ENCODE measurements around the gene UBXN10. TPM values are rescaled to one million over a fixed set of nuclear protein-coding genes. Genes with fewer than 3 reads are reported as not detected.
A peak's percentile ranks its signal among the peaks of the same experiment; 100 is the strongest.

The UBXN10 gene
- total and polyA plus RNA-seq, 2 of the 8 experiments (the other 6 are each of a cell fraction or from before 2014, with no cell fraction given) = 0.43 to 0.68 TPM

- no peaks in the 10 kb centered on the region for H3K9me3 ChIP-seq (ENCODE audit: insufficient read depth in 2 of 2, low read depth in 1 of 2, low read length in 1 of 2)
- FAIRE-seq (peak; percentile 45), DNase-seq (ENCODE audit: low read depth in 1 of 2, low spot score in 2 of 2) (peak; percentile 81 to 82)
- WGBS, 2 experiments (ENCODE audit: extremely low coverage in 1 of 2, insufficient coverage in 1 of 2, insufficient read length in 1 of 2, insufficient replicate concordance in 2 of 2, low coverage in 1 of 2, low lambda C conversion rate in 2 of 2, missing lambda C conversion rate in 1 of 2) = 25% methylated on average over 20 of the region's 21 CpGs; no CpG with 5 or more reads in 1 of the 2 experiments
- CTCF ChIA-PET (ENCODE audit: partially characterized antibody) = interaction anchor here (0.6 to 3.9 kb wide), 61 partner anchors 8 to 1544 kb away, joined by 3 to 32 read pairs (median 4); partner anchors contain the start of gene OTUD3
- H3K27ac ChIP-seq (ENCODE audit: low read depth, low read length) = no peak overlapping the region
- peak overlapping the region; percentile 3 to 52; a peak in 2 of 4 replicates for H3K4me2 ChIP-seq (ENCODE audit: insufficient read depth in 1 of 2, low read depth in 2 of 2, low read length in 2 of 2)
- H2BK15ac ChIP-seq (ENCODE audit: low read length) = peak overlapping the region; percentile 100; the same call in 1 of the 2 replicates
- 0 out of 2 replicates have a peak overlapping the region, but pooled peaks have one; percentile 48 for H3K18ac ChIP-seq (ENCODE audit: extremely low read depth, low read length)
- H4K8ac ChIP-seq (ENCODE audit: extremely low read depth, insufficient read depth, low read length) = peak overlapping the region; percentile 62; the same call in 1 of the 2 replicates
- no peak overlapping the region for H3K9ac ChIP-seq (replicated peaks in 1 of 4; ENCODE audit: extremely low read depth in 1 of 4, low read depth in 3 of 4, low read length in 3 of 4)
- peak overlapping the region; percentile 98 for H2AFZ ChIP-seq (ENCODE audit: low read length)
- no peaks in the 10 kb centered on the region for H3K23me2 ChIP-seq (ENCODE audit: low read depth, low read length)
- H2AK5ac ChIP-seq (ENCODE audit: low read depth, low read length) = no peak overlapping the region
- no peaks in the 10 kb centered on the region for H3K79me1 ChIP-seq (ENCODE audit: low read depth, low read length)
- H3K56ac ChIP-seq (replicated peaks; ENCODE audit: insufficient read length, low read depth, low read length) = no peak overlapping the region
- H2BK5ac ChIP-seq (ENCODE audit: low read depth, low read length) = no peak overlapping the region; the same call in 1 of the 2 replicates
- H3K23ac ChIP-seq (ENCODE audit: insufficient read length) = no peak overlapping the region
- no peaks in the 10 kb centered on the region; a peak in 1 of 7 replicates for H3K27me3 ChIP-seq (replicated peaks in 1 of 4; ENCODE audit: control insufficient read depth in 3 of 4, extremely low read depth in 1 of 4, insufficient read depth in 3 of 4, low read length in 3 of 4)
- peak overlapping the region; percentile 81; the same call in 1 of the 2 replicates for H2BK12ac ChIP-seq (ENCODE audit: low read depth, low read length)
- no peaks in the 10 kb centered on the region for H3K79me2 ChIP-seq (ENCODE audit: control insufficient read depth in 1 of 2, insufficient read depth in 2 of 2, low read length in 2 of 2)
- no peaks in the 10 kb centered on the region for H4K20me1 ChIP-seq (replicated peaks in 1 of 2; ENCODE audit: control insufficient read depth in 1 of 2, insufficient read depth in 2 of 2, low read length in 2 of 2)
- H2BK120ac ChIP-seq (replicated peaks; ENCODE audit: low read depth, low read length) = no peak overlapping the region
- H2BK20ac ChIP-seq (ENCODE audit: low read length) = 0 out of 2 replicates have a peak overlapping the region, but pooled peaks have one; percentile 48
- POLR2A ChIA-PET (ENCODE audit: partially characterized antibody) = interaction anchor here (0.6 kb wide), 2 partner anchors 31 to 283 kb away, joined by 3 to 4 read pairs; no protein-coding TSS in a partner anchor
- peak overlapping the region in 1 of 4 experiments; percentile 16; a peak in 1 of 8 replicates for H3K4me3 ChIP-seq (ENCODE audit: extremely low read depth in 1 of 4, insufficient read depth in 2 of 4, low read depth in 3 of 4, low read length in 4 of 4)
- no peaks in the 10 kb centered on the region for H3K36me3 ChIP-seq (ENCODE audit: control insufficient read depth in 2 of 4, insufficient read depth in 4 of 4, low read length in 3 of 4)
- no peak overlapping the region for H4K5ac ChIP-seq (ENCODE audit: insufficient read length, low read depth, low read length)
- H3K4ac ChIP-seq (replicated peaks; ENCODE audit: insufficient read length, low read depth, low read length) = peak overlapping the region; percentile 63
- no peak overlapping the region for H4K91ac ChIP-seq (replicated peaks; ENCODE audit: insufficient read length, low read length)
- peaks cover 0 to 4% (median 2%) of the 10 kb centered on the region in 4 experiments; a peak in 3 of 7 replicates for H3K4me1 ChIP-seq (replicated peaks in 1 of 4; ENCODE audit: control insufficient read depth in 3 of 4, insufficient read depth in 4 of 4, low read length in 3 of 4)
- no peak overlapping the region for H3K14ac ChIP-seq (ENCODE audit: insufficient read length)
- TF ChIP-seq TAF7 (optimal IDR thresholded peaks at IDR 0.05; ENCODE audit: borderline replicate concordance, low read depth, low read length) (peak; percentile 71), GABPA (IDR thresholded peaks at IDR 0.05; ENCODE audit: borderline replicate concordance, insufficient read depth, low read length) (peak; percentile 68; the same call in 1 of the 2 replicates), CTCF (IDR thresholded peaks at IDR 0.05; ENCODE audit: control extremely low read depth in 1 of 3, insufficient read depth in 1 of 3, low read depth in 1 of 3, low read length in 3 of 3) (peak; percentile 32 to 90 (median 43)), EP300 (IDR thresholded peaks at IDR 0.05; ENCODE audit: borderline replicate concordance in 1 of 2, low read depth in 2 of 2, low read length in 2 of 2) (peak in 1 of 2 experiments; percentile 56; a peak in 1 of 3 replicates), TCF12 (IDR thresholded peaks at IDR 0.05; ENCODE audit: low read depth, low read length) (0 out of 2 replicates have a peak, but pooled peaks have one; percentile 14), NANOG (IDR thresholded peaks at IDR 0.05; ENCODE audit: insufficient read depth, low read depth, low read length, poor library complexity, severe bottlenecking) (peak; percentile 1), BACH1 (IDR thresholded peaks at IDR 0.05; ENCODE audit: low read length) (no peak), SP2 (IDR thresholded peaks at IDR 0.05; ENCODE audit: low read length) (no peak)
Observed at GRCh38 chr1:20212685-20213331, 26.9 kb downstream of the UBXN10 start.
